GM04503 (cell line): ENCODE measurements around the gene C19orf38.
"Not testable (repeated sequence)": the region's sequence is repeated elsewhere in the genome, so short reads cannot be mapped to it uniquely, and the experiment has no call there.

Experiments
- DNase-seq: peaks from one replicate; pipeline ENCODE4 v3.0.0-alpha.2; 2012; ENCODE audit warnings: low read depth

C19orf38 gene

GRCh38 chr19:10876459-10877240, 28.4 kb downstream of the C19orf38 start:
- no peak for DNase-seq

- not testable (repeated sequence) for DNase-seq
Measured at GRCh38 chr19:10877608-10878007, 29.4 kb downstream of the C19orf38 start.

- DNase-seq, result no peak
Measured at GRCh38 chr19:10878253-10878652, 30.0 kb downstream of the C19orf38 start.

GRCh38 chr19:10881403-10882107, 33.3 kb downstream of the C19orf38 start:
- no peak for DNase-seq

GRCh38 chr19:10882108-10882457, 33.9 kb downstream of the C19orf38 start:
- no peak for DNase-seq

GRCh38 chr19:10884274-10884673, 36.1 kb downstream of the C19orf38 start:
- DNase-seq, result no peak

GRCh38 chr19:10885201-10886169, 37.3 kb downstream of the C19orf38 start:
- DNase-seq, result no peak

- no peak for DNase-seq
Measured at GRCh38 chr19:10887616-10888367, 39.6 kb downstream of the C19orf38 start.

GRCh38 chr19:10888421-10888866, 40.2 kb downstream of the C19orf38 start:
- DNase-seq, result no peak

GRCh38 chr19:10889880-10890279, 41.7 kb downstream of the C19orf38 start:
- no peak for DNase-seq

GRCh38 chr19:10891405-10892086, 43.3 kb downstream of the C19orf38 start:
- no peak for DNase-seq

- DNase-seq, result no peak
Measured at GRCh38 chr19:10892256-10892655, 44.0 kb downstream of the C19orf38 start.

- no peak for DNase-seq
Measured at GRCh38 chr19:10894911-10895213, 46.6 kb downstream of the C19orf38 start.

GRCh38 chr19:10895363-10895762, 47.1 kb downstream of the C19orf38 start:
- no peak for DNase-seq

- DNase-seq, result no peak
Measured at GRCh38 chr19:10895920-10896319, 47.7 kb downstream of the C19orf38 start.

GRCh38 chr19:10896851-10897526, 48.8 kb downstream of the C19orf38 start:
- no peak for DNase-seq

GRCh38 chr19:10898633-10899032, 50.4 kb downstream of the C19orf38 start:
- DNase-seq, result no peak

GRCh38 chr19:10899151-10899653, 51.0 kb downstream of the C19orf38 start:
- no peak for DNase-seq

GRCh38 chr19:10907925-10908324, 59.7 kb downstream of the C19orf38 start:
- no peak for DNase-seq

GRCh38 chr19:10908380-10908960, 60.3 kb downstream of the C19orf38 start:
- no peak for DNase-seq
